Spleen (tissue), 7 donors: ENCODE results near the gene THSD4.

Experiments used
- CTCF ChIP-seq, 11 experiments: fragments of 200-600 bp in 7 of 11; fragments of 450-650 bp in 4 of 11; sonication (generic) in 4 of 11; IDR thresholded peaks in 8 of 11; conservative IDR thresholded peaks in 3 of 11; 1 replicate in 7 of 11; 2 replicates in 4 of 11; pipeline versions ENCODE4 v1.4.0 to v1.8.0; 2016 to 2021; ENCODE audit warnings: antibody characterized with exemption in 11 of 11, inconsistent platforms in 4 of 11, mild to moderate bottlenecking in 1 of 11
- POLR2A ChIP-seq, 3 donors: fragments of 450-650 bp; IDR thresholded peaks; one replicate each; pipeline ENCODE4 v1.5.1; 2017; ENCODE audit warnings: antibody characterized with exemption in 3 of 3, mild to moderate bottlenecking in 1 of 3
- POLR2AphosphoS5 ChIP-seq, 3 donors: sonication (generic); formaldehyde crosslinking; IDR thresholded peaks; one replicate each; pipeline ENCODE4 v1.5.1; 2017; ENCODE audit warnings: antibody characterized with exemption in 3 of 3
- donor health status: DM: no; HTN: no; CAD: no; lungs with moderate emphysema.
- donor health status: DM: no; HTN: no; CAD: no.
- donor health status: DM: no; HTN: no; CAD: no.

GRCh38 chr15:71826196-71826595 is 710.9 kb downstream of the THSD4 start:
- TF ChIP-seq CTCF (IDR thresholded peaks at IDR 0.05 in 8 of 11, conservative IDR thresholded peaks at IDR 0.05 in 3 of 11): no peak
- no peak for TF ChIP-seq POLR2A (IDR thresholded peaks at IDR 0.05)
- TF ChIP-seq POLR2AphosphoS5 (IDR thresholded peaks at IDR 0.05): no peak
